HUDEP-2 (cell line): Measurements from ENCODE around the gene NOC4L.

Experiments used
- DNase-seq, 76 experiments: peaks; one replicate each; lab custom pipeline; 2025; ENCODE audit not compliant: unreplicated experiment in 76 of 76; lab: John Stamatoyannopoulos, UW

Gene NOC4L

GRCh38 chr12:132154941-132155770, 10.9 kb downstream of the NOC4L start:
- DNase-seq = no peak

GRCh38 chr12:132155771-132156572, 11.7 kb downstream of the NOC4L start:
- DNase-seq = no peak

GRCh38 chr12:132156573-132157325, 12.5 kb downstream of the NOC4L start:
- no peak for DNase-seq

- DNase-seq = no peak
Measured at GRCh38 chr12:132157733-132158409, 13.6 kb downstream of the NOC4L start.

GRCh38 chr12:132158677-132159554, 14.7 kb downstream of the NOC4L start:
- DNase-seq = no peak

- DNase-seq = peak in 20 of 76 experiments; percentile 2 to 44 (median 21)
Measured at GRCh38 chr12:132159555-132160003, 15.3 kb downstream of the NOC4L start.

- peak in 70 of 76 experiments; percentile 17 to 89 (median 60) for DNase-seq
Measured at GRCh38 chr12:132160016-132160415, 15.8 kb downstream of the NOC4L start.

- no peak for DNase-seq
Measured at GRCh38 chr12:132160601-132161035, 16.4 kb downstream of the NOC4L start.

GRCh38 chr12:132161036-132161781, 17.0 kb downstream of the NOC4L start:
- DNase-seq = peak in 24 of 76 experiments; percentile 3 to 61 (median 24)

- no peak for DNase-seq
Measured at GRCh38 chr12:132161796-132162507, 17.7 kb downstream of the NOC4L start.

GRCh38 chr12:132162508-132163031, 18.3 kb downstream of the NOC4L start:
- no peak for DNase-seq

- DNase-seq = no peak
Measured at GRCh38 chr12:132163041-132163910, 19.0 kb downstream of the NOC4L start.

GRCh38 chr12:132163911-132164288, 19.6 kb downstream of the NOC4L start:
- DNase-seq = no peak

GRCh38 chr12:132164426-132164825, 20.2 kb downstream of the NOC4L start:
- no peak for DNase-seq

GRCh38 chr12:132165584-132165983, 21.3 kb downstream of the NOC4L start:
- no peak for DNase-seq

- DNase-seq = no peak
Measured at GRCh38 chr12:132166093-132166492, 21.8 kb downstream of the NOC4L start.
